OCI-LY1 (cell line): ENCODE results near the gene MACROD2.

Experiments
- H2AFZ ChIP-seq: fragments of 200-600 bp; sonication (generic), shearing (Covaris generic); 2 replicates; pipeline ENCODE4 v1.6.0; 2014; ENCODE audit warnings: antibody characterized with exemption, mild to moderate bottlenecking, low read length
- H3F3A ChIP-seq: fragments of 200-600 bp; sonication (generic), shearing (Covaris generic); 2 replicates; pipeline ENCODE4 v1.6.0; 2014; ENCODE audit warnings: mild to moderate bottlenecking, antibody characterized with exemption, low read length, moderate library complexity; ENCODE audit not compliant: insufficient read depth
- H3K27ac ChIP-seq: fragments of 200-600 bp; sonication (generic); 2 replicates; pipeline ENCODE4 v1.5.1; 2014; ENCODE audit warnings: low read length, mixed run types, mild to moderate bottlenecking, low read depth; ENCODE audit not compliant: poor library complexity, severe bottlenecking
- H3K27me3 ChIP-seq: fragments of 200-600 bp; sonication (generic); 2 replicates; pipeline ENCODE4 v1.6.0; 2014; ENCODE audit warnings: antibody characterized with exemption, mild to moderate bottlenecking, low read length, moderate library complexity; ENCODE audit not compliant: insufficient read depth
- H3K36me3 ChIP-seq: fragments of 200-600 bp; sonication (generic); 2 replicates; pipeline ENCODE4 v1.6.1; 2014; ENCODE audit warnings: mild to moderate bottlenecking, antibody characterized with exemption, low read length, moderate library complexity, mixed read lengths; ENCODE audit not compliant: insufficient read depth
- H3K4me1 ChIP-seq: fragments of 200-600 bp; sonication (generic); 2 replicates; pipeline ENCODE4 v1.5.1; 2014; ENCODE audit warnings: mild to moderate bottlenecking, low read length, moderate library complexity; ENCODE audit not compliant: insufficient read depth, severe bottlenecking
- H3K4me2 ChIP-seq: fragments of 200-600 bp; sonication (generic), shearing (Covaris generic); 2 replicates; pipeline ENCODE4 v1.6.1; 2014; ENCODE audit warnings: low read length
- H3K4me3 ChIP-seq: fragments of 200-600 bp; sonication (generic); 2 replicates; pipeline ENCODE4 v1.5.1; 2014; ENCODE audit warnings: low read length, low read depth, mild to moderate bottlenecking, mixed read lengths; ENCODE audit not compliant: poor library complexity, severe bottlenecking
- H3K79me2 ChIP-seq: fragments of 200-600 bp; shearing (Covaris generic); 2 replicates; pipeline ENCODE4 v1.6.1; 2016; ENCODE audit warnings: mixed run types, low read length, mixed read lengths; ENCODE audit not compliant: insufficient read depth
- H3K9ac ChIP-seq: fragments of 200-600 bp; sonication (generic), shearing (Covaris generic); 2 replicates; pipeline ENCODE4 v1.6.1; 2014; ENCODE audit warnings: mild to moderate bottlenecking, low read length, mixed read lengths
- H3K9me2 ChIP-seq: fragments of 200-600 bp; sonication (generic), shearing (Covaris generic); 2 replicates; pipeline ENCODE4 v1.6.1; 2014; ENCODE audit warnings: low read depth, mild to moderate bottlenecking, low read length, mixed read lengths
- H3K9me3 ChIP-seq: fragments of 200-600 bp; shearing (Covaris generic); 2 replicates; pipeline ENCODE4 v1.6.1; 2014; ENCODE audit warnings: low read length, mixed read lengths
- H4K20me1 ChIP-seq: fragments of 200-600 bp; sonication (generic), shearing (Covaris generic); 2 replicates; pipeline ENCODE4 v1.6.0; 2016; ENCODE audit warnings: mild to moderate bottlenecking, low read length; ENCODE audit not compliant: insufficient read depth
- CTCF ChIP-seq: fragments of 200-600 bp; sonication (generic), shearing (Covaris generic); IDR thresholded peaks from 2 replicates; pipeline ENCODE4 v1.5.1; 2017; ENCODE audit warnings: mild to moderate bottlenecking, antibody characterized with exemption, low read length, moderate library complexity, mixed read lengths
- EZH2 ChIP-seq: fragments of 200-600 bp; sonication (generic), shearing (Covaris generic); IDR thresholded peaks from 2 replicates; pipeline ENCODE4 v1.8.0; 2017; ENCODE audit warnings: borderline replicate concordance, mixed run types, mild to moderate bottlenecking, antibody characterized with exemption, low read length, moderate library complexity, mixed read lengths

The MACROD2 gene

GRCh38 chr20:15578113-15578512, 1582.8 kb downstream of the MACROD2 start:
- no peaks in the 10 kb centered on the region for H4K20me1 ChIP-seq
- TF ChIP-seq EZH2 (no peak), CTCF (no peak)

GRCh38 chr20:15579688-15580087, 1584.4 kb downstream of the MACROD2 start:
- Histone ChIP-seq H3K4me2 (no peak overlapping the region), H3K4me1 (no peaks in the 10 kb centered on the region), H3K36me3 (no peaks in the 10 kb centered on the region), H4K20me1 (no peaks in the 10 kb centered on the region), H2AFZ (no peak overlapping the region), H3K9me2 (no peaks in the 10 kb centered on the region), H3K4me3 (no peak overlapping the region), H3F3A (no peaks in the 10 kb centered on the region), H3K27me3 (no peaks in the 10 kb centered on the region), H3K9me3 (no peaks in the 10 kb centered on the region), H3K27ac (no peak overlapping the region), H3K9ac (no peak overlapping the region), H3K79me2 (no peaks in the 10 kb centered on the region)
- TF ChIP-seq EZH2 (no peak), CTCF (no peak)

More at GRCh38 chr20:15578113-15578512, 1582.8 kb downstream of the MACROD2 start:
- Histone ChIP-seq H3K27me3 (no peaks in the 10 kb centered on the region), H2AFZ (no peak overlapping the region), H3K9me2 (no peaks in the 10 kb centered on the region), H3K4me1 (no peaks in the 10 kb centered on the region), H3K79me2 (no peaks in the 10 kb centered on the region), H3K4me3 (no peak overlapping the region), H3K4me2 (no peak overlapping the region), H3K27ac (no peak overlapping the region), H3K9me3 (no peaks in the 10 kb centered on the region), H3K9ac (no peak overlapping the region), H3K36me3 (no peaks in the 10 kb centered on the region), H3F3A (no peaks in the 10 kb centered on the region)

- H3K9me3 ChIP-seq, result no peaks in the 10 kb centered on the region
- TF ChIP-seq CTCF, result no peak
- no peak for TF ChIP-seq EZH2
- H3K27me3 ChIP-seq, result no peaks in the 10 kb centered on the region
Measured at GRCh38 chr20:15582146-15582760, 1586.9 kb downstream of the MACROD2 start.

More at GRCh38 chr20:15582146-15582760, 1586.9 kb downstream of the MACROD2 start:
- no peak overlapping the region for H3K4me2 ChIP-seq
- H3K9ac ChIP-seq, result no peak overlapping the region
- no peaks in the 10 kb centered on the region for H3K79me2 ChIP-seq
- H2AFZ ChIP-seq, result no peak overlapping the region
- no peak overlapping the region for H3K4me3 ChIP-seq
- H3K27ac ChIP-seq, result no peak overlapping the region
- H3F3A ChIP-seq, result no peaks in the 10 kb centered on the region
- no peaks in the 10 kb centered on the region for H4K20me1 ChIP-seq
- no peaks in the 10 kb centered on the region for H3K36me3 ChIP-seq
- H3K9me2 ChIP-seq, result no peaks in the 10 kb centered on the region
- H3K4me1 ChIP-seq, result no peaks in the 10 kb centered on the region
